EL (cell line): ENCODE data around the gene SRPK2.
"Not testable (repeated sequence)": the region's sequence is repeated elsewhere in the genome, so short reads cannot be mapped to it uniquely, and the experiment has no call there.

Experiments
- DNase-seq: peaks from one replicate; pipeline ENCODE4 v3.0.0-alpha.2; 2016

Gene SRPK2

GRCh38 chr7:105339404-105340323 is 49.1 kb downstream of the SRPK2 start:
- no peak for DNase-seq

- no peak for DNase-seq
Observed at GRCh38 chr7:105337529-105337928, 51.2 kb downstream of the SRPK2 start.

- no peak for DNase-seq
Observed at GRCh38 chr7:105336009-105336408, 52.7 kb downstream of the SRPK2 start.

GRCh38 chr7:105332661-105333060 is 56.1 kb downstream of the SRPK2 start:
- not testable (repeated sequence) for DNase-seq

DNA sequence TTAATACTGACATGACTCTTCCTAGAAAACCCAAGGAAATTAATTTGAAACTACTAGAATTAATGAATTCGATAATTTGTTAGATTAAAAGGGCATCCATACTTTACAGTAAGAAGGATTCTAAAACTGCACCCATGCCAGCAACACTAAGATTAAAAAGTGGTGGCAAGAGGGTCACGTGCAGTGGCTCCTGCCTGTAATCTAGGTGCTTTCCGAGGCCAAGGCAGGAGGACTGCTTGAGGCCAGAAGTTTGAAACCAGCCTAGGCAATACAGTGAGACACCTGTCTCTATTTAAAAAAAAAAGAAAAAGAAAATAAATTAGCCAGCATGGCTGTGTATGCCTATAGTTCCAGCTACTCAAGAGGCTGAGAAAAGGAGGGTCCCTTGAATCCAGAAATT is 58.2 kb downstream of the SRPK2 start:
- no peak for DNase-seq

DNA sequence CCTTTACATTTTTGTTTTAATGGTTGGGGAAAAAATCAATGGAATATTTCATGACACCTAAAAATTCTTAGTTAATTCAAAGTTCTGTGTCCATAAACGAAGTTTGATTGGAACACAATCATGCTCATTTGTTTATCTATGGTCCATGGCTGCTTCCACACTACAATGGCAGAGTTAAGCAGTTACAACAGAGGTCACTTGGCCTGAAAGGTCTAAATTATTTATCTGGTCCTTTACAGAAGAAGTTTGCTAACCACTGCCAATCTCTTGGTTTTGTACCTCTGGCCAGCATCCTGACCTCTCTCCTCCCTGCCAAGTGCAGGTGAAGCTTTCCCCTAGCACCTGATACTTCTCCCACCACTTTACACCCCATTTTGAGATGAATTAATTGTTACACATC is 61.5 kb downstream of the SRPK2 start:
- no peak for DNase-seq

DNA sequence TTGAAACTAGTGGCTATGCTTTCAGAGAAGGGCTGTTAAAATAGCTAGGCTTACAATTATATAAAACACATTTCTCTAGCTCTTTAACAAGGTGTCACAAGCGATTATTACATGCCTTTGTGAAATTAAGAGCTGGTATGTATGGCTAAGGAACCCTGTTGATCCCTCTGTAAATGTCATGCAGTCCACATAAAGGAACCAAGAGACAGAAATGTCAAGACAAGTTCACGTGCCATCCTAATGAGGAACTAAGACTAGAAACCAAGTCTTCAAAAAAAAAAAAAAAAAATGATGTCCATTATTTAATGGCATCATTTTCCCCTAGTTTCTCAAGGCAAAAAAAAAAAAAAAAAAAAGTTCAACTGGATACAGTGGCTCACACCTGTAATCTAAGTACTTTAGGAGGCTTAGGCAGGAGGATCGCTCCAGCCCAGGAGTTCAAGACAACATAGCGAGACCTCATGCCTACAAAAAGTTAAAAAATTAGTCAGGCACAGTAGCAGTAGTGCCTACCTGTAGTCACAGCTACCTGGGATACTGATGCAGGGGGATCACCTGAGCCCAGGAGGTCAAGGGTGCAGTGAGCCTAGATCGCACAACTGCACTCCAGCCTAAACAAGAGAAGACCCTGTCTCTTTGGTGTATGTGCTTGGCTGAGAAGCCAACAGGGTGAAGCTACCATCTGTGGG is 63.4 kb downstream of the SRPK2 start:
- no peak for DNase-seq

GRCh38 chr7:105324606-105325005 is 64.1 kb downstream of the SRPK2 start:
- DNase-seq, result not testable (repeated sequence)

GRCh38 chr7:105323366-105323765 is 65.4 kb downstream of the SRPK2 start:
- DNase-seq, result no peak

DNA sequence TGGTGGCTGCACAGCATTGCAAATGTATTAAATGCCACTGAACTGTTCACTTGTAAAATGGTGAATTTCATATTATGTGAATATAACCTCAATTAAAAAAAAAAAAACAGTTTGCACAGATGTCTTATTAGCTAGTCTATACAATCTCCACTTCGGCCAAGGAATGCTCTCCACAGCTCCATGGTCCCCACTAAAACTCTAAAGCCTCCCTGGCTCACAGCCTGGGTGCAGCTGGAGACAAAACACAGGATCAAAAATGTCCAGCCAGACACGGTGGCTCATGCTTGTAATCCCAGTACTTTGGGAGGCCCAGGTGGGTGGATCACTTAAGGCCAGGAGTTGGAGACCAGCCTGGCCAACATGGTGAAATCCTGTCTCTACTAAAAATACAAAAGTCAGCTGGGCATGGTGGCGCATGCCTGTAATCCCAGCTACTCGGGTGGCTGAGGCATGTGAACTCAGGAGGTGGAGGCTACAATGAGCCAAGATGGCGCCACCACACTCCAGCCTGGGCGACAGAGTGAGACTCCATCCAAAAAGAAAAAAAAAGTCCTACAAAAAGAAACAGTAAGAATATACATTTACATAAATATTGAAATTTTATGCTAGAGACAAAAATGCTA is 66.0 kb downstream of the SRPK2 start:
- DNase-seq, result no peak

GRCh38 chr7:105321754-105322455 is 66.8 kb downstream of the SRPK2 start:
- no peak for DNase-seq

GRCh38 chr7:105320896-105321295 is 67.8 kb downstream of the SRPK2 start:
- DNase-seq, result no peak

- DNase-seq, result no peak
Observed at GRCh38 chr7:105319578-105319977, 69.1 kb downstream of the SRPK2 start.

DNA sequence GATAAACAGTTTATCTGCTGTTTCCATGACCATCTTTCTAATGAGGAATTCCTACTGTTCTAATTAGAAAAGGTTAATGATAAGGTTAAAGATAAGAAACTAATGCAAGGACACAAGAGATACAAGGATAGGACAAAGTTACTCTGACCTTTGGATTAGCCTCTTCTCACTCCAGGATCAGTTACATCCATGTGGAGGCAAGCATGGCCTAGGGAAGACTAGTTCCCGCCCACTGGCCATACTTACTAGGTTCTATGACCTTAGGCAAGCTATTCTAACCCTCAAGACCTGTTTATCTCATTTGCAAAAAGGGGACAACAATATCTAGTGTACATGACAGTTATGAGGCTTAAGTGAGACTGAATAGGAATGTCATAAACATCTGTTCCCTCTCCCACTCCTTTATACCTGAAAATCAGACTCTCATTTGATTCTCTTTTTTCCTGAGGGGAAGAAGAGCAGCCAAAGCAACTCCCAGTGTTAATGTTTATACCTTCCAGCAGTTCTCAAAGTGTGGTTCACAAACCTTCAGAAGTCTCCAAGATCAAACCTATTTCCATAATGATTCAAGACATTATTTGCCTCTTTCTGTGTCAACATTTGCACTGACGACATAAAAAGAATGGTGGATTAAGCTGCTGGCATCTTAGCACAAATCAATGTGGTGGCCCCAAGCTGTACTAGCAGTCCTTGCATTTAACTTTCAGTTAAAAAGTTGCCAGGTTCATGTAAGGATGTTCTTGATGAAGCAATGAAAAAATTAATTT is 72.0 kb downstream of the SRPK2 start:
- DNase-seq, result no peak

- no peak for DNase-seq
Observed at GRCh38 chr7:105315357-105315756, 73.4 kb downstream of the SRPK2 start.

GRCh38 chr7:105309235-105310169 is 79.2 kb downstream of the SRPK2 start:
- no peak for DNase-seq

DNA sequence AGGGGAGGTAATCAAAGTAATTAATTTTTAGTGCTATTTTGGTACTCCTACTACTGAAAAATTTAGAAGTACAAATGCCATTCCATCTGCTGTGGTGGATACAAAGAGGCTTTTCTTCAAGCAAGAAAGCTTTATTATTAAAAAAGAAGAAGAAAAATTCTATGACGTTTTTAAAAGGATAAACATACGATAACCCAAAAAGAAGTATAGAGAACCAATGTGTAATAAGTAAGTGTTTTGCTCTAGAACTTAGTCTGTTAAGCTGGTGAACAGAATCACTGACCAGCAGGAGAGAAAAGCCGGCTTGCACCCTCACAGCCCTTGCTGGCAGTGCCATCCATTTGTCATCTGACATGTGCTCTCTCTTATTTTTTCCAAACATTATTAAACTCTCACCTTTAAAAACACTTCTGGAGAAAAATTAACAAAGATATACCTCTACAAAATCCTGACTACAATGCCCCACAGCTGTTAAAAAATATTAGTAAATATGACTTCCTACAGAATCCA is 81.5 kb downstream of the SRPK2 start:
- no peak for DNase-seq

GRCh38 chr7:105306298-105306748 is 82.4 kb downstream of the SRPK2 start:
- DNase-seq, result no peak

DNA sequence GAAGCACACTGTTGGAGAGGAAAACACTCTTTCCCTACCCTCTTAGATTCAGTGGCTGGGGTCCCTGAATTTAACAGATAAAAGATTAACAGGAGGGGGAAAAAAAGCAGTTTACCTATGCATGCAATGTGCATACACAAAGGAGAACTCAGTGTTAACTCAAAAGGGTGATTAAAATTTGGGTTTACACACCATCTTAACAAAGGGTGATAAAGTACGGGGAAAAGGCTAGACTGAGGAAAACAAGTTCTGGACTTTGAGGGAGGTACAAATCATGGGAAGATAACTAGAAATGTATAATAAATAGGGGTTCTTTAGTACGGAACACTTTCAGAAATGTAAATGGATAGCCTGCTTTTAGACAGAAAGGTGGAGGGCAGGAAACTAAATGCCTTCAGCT is 83.1 kb downstream of the SRPK2 start:
- no peak for DNase-seq

GRCh38 chr7:105304040-105304895 is 84.5 kb downstream of the SRPK2 start:
- DNase-seq, result peak; percentile 38
